ENCODE measurements around the gene IFT20.

IFT20 gene

DNA sequence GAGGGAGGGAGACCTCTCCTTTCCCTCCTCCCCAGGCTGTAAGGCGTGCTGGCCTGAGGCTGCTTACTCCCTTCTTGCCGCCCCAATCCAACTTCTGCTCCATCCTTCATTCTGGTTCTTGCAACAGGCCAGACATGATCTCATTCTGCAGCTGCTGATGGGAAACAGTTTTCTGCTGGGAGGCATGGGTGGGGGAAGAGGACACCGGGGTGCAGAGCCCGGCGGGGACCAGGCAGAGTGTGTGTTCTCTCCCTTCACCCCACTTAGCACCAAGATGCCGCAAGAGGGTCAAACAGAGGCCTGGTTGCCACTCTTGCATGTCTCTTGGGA lies 37.6 kb upstream of the IFT20 start:
- no peak overlapping the region for H2BK15ac ChIP-seq (replicated peaks; ENCODE audit: low read depth)
- H3K4me2 ChIP-seq (ENCODE audit: low read length), result no peak overlapping the region
- H3K27ac ChIP-seq (ENCODE audit: low read depth, low read length), result no peak overlapping the region
- H4K8ac ChIP-seq (ENCODE audit: low read depth, low read length), result no peak overlapping the region
- H3K27me3 ChIP-seq (ENCODE audit: insufficient read depth, low read length, poor library complexity), result peaks cover 12% of the 10 kb centered on the region
- no peaks in the 10 kb centered on the region for H3K79me1 ChIP-seq (ENCODE audit: low read length)
- no CpG with 5 or more reads among the region's 6 CpGs for WGBS (ENCODE audit: extremely low coverage, insufficient coverage, low lambda C conversion rate)
- no peak overlapping the region for H3K23ac ChIP-seq (ENCODE audit: low read length)
- H3K79me2 ChIP-seq (ENCODE audit: control insufficient read depth, insufficient read depth, low read length), result no peaks in the 10 kb centered on the region
- no peak overlapping the region for H3K56ac ChIP-seq (ENCODE audit: low read length)
- H3K36me3 ChIP-seq (ENCODE audit: control insufficient read depth, insufficient read depth, low read length), result no peaks in the 10 kb centered on the region
- H2BK5ac ChIP-seq (ENCODE audit: low read length), result no peak overlapping the region
- DNase-seq, result no peak
- no peak overlapping the region for H4K5ac ChIP-seq (ENCODE audit: low read length)
- no peak overlapping the region for H2BK120ac ChIP-seq (ENCODE audit: low read depth, low read length)
- H3K4me3 ChIP-seq (ENCODE audit: low read length), result no peak overlapping the region
- no peak overlapping the region for H3K18ac ChIP-seq (ENCODE audit: low read length)
- no peak overlapping the region for H2AK5ac ChIP-seq (ENCODE audit: low read length)
- H3K4ac ChIP-seq (ENCODE audit: low read depth, low read length), result no peak overlapping the region
- H3K9ac ChIP-seq (ENCODE audit: low read length), result no peak overlapping the region
- peaks cover 4% of the 10 kb centered on the region for H3K4me1 ChIP-seq (ENCODE audit: control insufficient read depth, low read depth, low read length)

DNA sequence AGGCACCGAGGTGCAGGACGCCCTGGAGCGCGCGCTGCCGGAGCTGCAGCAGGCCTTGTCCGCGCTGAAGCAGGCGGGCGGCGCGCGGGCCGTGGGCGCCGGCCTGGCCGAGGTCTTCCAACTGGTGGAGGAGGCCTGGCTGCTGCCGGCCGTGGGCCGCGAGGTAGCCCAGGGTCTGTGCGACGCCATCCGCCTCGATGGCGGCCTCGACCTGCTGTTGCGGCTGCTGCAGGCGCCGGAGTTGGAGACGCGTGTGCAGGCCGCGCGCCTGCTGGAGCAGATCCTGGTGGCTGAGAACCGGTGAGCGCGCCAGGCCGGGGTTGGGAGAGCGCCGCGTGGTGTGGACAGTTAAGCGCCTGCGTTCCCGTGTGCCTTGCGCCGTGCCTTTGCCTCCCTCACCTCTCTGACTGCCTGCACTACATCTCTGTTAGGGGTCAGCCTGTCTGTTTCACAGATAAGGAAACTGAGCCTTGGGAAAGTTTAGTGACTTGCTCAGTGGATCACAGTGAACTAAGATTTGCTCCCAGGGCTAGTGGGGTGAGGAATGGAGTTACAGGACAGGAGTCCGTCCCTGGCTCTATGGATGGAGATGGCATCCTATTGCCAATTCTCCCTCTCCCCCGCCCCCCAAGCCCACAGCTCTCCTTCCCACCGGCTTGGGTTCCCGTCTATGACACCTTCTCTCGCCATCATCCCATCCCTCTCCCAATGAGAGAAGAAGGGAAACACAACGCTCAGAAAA lies 37.1 kb upstream of the IFT20 start:
- Histone ChIP-seq H4K5ac (ENCODE audit: low read length) (no peak overlapping the region), H2AK5ac (ENCODE audit: low read length) (no peak overlapping the region), H3K79me2 (ENCODE audit: control insufficient read depth, insufficient read depth, low read length) (no peaks in the 10 kb centered on the region), H2BK120ac (ENCODE audit: low read depth, low read length) (no peak overlapping the region), H3K79me1 (ENCODE audit: low read length) (no peaks in the 10 kb centered on the region), H3K4ac (ENCODE audit: low read depth, low read length) (no peak overlapping the region), H3K56ac (ENCODE audit: low read length) (peak overlapping the region; percentile 81), H3K4me3 (ENCODE audit: low read length) (no peak overlapping the region), H3K18ac (ENCODE audit: low read length) (no peak overlapping the region), H3K4me1 (ENCODE audit: control insufficient read depth, low read depth, low read length) (peaks cover 4% of the 10 kb centered on the region), H3K9ac (ENCODE audit: low read length) (peak overlapping the region; percentile 46), H3K36me3 (ENCODE audit: control insufficient read depth, insufficient read depth, low read length) (no peaks in the 10 kb centered on the region), H2BK15ac (replicated peaks; ENCODE audit: low read depth) (no peak overlapping the region), H3K27me3 (ENCODE audit: insufficient read depth, low read length, poor library complexity) (peaks cover 12% of the 10 kb centered on the region), H3K27ac (ENCODE audit: low read depth, low read length) (no peak overlapping the region), H3K23ac (ENCODE audit: low read length) (no peak overlapping the region), H3K4me2 (ENCODE audit: low read length) (peak overlapping the region; percentile 49), H4K8ac (ENCODE audit: low read depth, low read length) (no peak overlapping the region), H2BK5ac (ENCODE audit: low read length) (no peak overlapping the region)
- DNase-seq, result peak; percentile 43
- no CpG with 5 or more reads among the region's 53 CpGs for WGBS (ENCODE audit: extremely low coverage, insufficient coverage, low lambda C conversion rate)

DNA sequence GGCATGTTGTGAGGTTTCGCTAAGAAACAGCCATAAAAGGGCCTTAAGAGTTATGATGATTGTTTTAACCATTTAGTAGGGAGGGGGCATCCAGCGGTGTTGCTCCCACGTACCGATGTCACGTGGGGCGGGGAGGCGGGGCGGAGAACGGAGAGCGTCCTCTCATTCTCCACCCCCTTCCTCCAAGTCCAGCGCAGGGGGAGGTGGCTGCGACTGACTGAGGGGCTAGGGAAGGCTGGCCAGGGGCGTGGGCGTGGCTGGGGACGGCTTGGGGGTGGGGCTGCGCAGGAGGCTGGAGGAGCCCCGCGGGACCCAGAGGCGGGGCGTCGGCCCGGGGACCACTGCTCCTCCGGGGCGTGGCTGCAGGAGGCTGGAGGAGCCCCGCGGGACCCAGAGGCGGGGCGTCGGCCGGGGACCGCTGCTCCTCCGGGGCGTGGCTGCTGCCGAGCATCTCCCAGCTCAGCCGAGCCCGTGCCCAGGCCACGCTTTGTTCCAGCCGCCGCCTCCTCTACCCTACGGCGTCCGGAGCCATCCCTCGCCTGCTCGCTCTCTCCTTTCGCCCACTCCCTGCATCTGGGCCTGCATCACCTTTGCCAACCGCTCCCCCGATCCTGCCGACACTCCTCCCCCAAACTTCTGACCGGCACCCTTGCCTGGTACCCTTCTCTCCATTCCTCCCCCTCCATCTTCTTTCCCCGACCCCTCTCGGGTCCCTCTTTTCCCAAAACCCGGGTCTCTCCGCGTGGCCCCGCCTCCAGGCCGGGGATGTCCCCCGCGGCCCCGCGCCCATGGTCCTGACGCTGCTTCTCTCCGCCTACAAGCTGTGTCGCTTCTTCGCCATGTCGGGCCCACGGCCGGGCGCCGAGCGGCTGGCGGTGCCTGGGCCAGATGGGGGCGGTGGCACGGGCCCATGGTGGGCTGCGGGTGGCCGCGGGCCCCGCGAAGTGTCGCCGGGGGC lies 36.3 kb upstream of the IFT20 start, which contains the start of gene SARM1:
TSS of gene SARM1 (plus strand) at position 450 of the 958 bp plus-strand sequence. CDS start at position 789, 339 bp downstream.
- no peak within 1 kb of the TSS for H3K4ac ChIP-seq (ENCODE audit: low read depth, low read length)
- DNase-seq, result peak; percentile 98
- no peaks in the 10 kb centered on the region for H3K36me3 ChIP-seq (ENCODE audit: control insufficient read depth, insufficient read depth, low read length)
- peaks cover 4% of the 10 kb centered on the region for H3K4me1 ChIP-seq (ENCODE audit: control insufficient read depth, low read depth, low read length)
- H3K4me3 ChIP-seq (ENCODE audit: low read length), result peak within 1 kb of the TSS; percentile 21
- H3K27me3 ChIP-seq (ENCODE audit: insufficient read depth, low read length, poor library complexity), result peaks cover 12% of the 10 kb centered on the region
- H3K18ac ChIP-seq (ENCODE audit: low read length), result no peak within 1 kb of the TSS
- no peak within 1 kb of the TSS for H4K5ac ChIP-seq (ENCODE audit: low read length)
- no peak within 1 kb of the TSS for H2BK120ac ChIP-seq (ENCODE audit: low read depth, low read length)
- H2AK5ac ChIP-seq (ENCODE audit: low read length), result no peak within 1 kb of the TSS
- peak within 1 kb of the TSS; percentile 49 for H3K4me2 ChIP-seq (ENCODE audit: low read length)
- H3K23ac ChIP-seq (ENCODE audit: low read length), result no peak within 1 kb of the TSS
- H3K56ac ChIP-seq (ENCODE audit: low read length), result peak within 1 kb of the TSS; percentile 81
- H3K27ac ChIP-seq (ENCODE audit: low read depth, low read length), result no peak within 1 kb of the TSS
- H3K79me2 ChIP-seq (ENCODE audit: control insufficient read depth, insufficient read depth, low read length), result no peaks in the 10 kb centered on the region
- no peaks in the 10 kb centered on the region for H3K79me1 ChIP-seq (ENCODE audit: low read length)
- no CpG with 5 or more reads among the region's 80 CpGs for WGBS (ENCODE audit: extremely low coverage, insufficient coverage, low lambda C conversion rate)
- H2BK15ac ChIP-seq (replicated peaks; ENCODE audit: low read depth), result no peak within 1 kb of the TSS
- no peak within 1 kb of the TSS for H4K8ac ChIP-seq (ENCODE audit: low read depth, low read length)
- H2BK5ac ChIP-seq (ENCODE audit: low read length), result no peak within 1 kb of the TSS
- H3K9ac ChIP-seq (ENCODE audit: low read length), result peak within 1 kb of the TSS; percentile 46

DNA sequence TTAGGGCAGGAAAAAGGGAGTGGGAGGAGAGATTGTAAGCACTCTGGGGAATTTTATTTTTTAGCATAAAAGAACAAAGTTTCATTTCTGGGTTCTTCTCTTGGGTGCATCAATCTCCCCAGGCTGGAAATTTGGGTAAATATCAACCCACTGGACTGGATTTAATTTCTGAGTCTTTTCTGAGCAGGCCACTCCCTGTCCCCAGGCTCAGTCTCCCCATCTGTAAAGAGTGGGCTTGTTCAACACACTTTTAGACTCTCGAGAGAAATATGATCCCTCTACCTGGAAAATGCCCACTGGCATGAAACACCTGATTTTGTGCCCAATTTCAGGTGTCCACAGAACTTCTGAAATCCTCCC lies 35.5 kb upstream of the IFT20 start:
- Histone ChIP-seq H2BK15ac (replicated peaks; ENCODE audit: low read depth) (no peak overlapping the region), H2AK5ac (ENCODE audit: low read length) (no peak overlapping the region), H3K79me1 (ENCODE audit: low read length) (no peaks in the 10 kb centered on the region), H3K18ac (ENCODE audit: low read length) (no peak overlapping the region), H3K27me3 (ENCODE audit: insufficient read depth, low read length, poor library complexity) (peaks cover 12% of the 10 kb centered on the region), H2BK5ac (ENCODE audit: low read length) (no peak overlapping the region), H3K4ac (ENCODE audit: low read depth, low read length) (no peak overlapping the region), H4K5ac (ENCODE audit: low read length) (no peak overlapping the region), H3K4me3 (ENCODE audit: low read length) (no peak overlapping the region), H3K56ac (ENCODE audit: low read length) (peak overlapping the region; percentile 51), H2BK120ac (ENCODE audit: low read depth, low read length) (no peak overlapping the region), H3K4me1 (ENCODE audit: control insufficient read depth, low read depth, low read length) (peaks cover 4% of the 10 kb centered on the region), H3K79me2 (ENCODE audit: control insufficient read depth, insufficient read depth, low read length) (no peaks in the 10 kb centered on the region), H4K8ac (ENCODE audit: low read depth, low read length) (no peak overlapping the region), H3K36me3 (ENCODE audit: control insufficient read depth, insufficient read depth, low read length) (no peaks in the 10 kb centered on the region), H3K23ac (ENCODE audit: low read length) (no peak overlapping the region), H3K9ac (ENCODE audit: low read length) (peak overlapping the region; percentile 26), H3K27ac (ENCODE audit: low read depth, low read length) (no peak overlapping the region), H3K4me2 (ENCODE audit: low read length) (no peak overlapping the region)
- DNase-seq, result no peak
- no CpG with 5 or more reads among the region's 1 CpG for WGBS (ENCODE audit: extremely low coverage, insufficient coverage, low lambda C conversion rate)

DNA sequence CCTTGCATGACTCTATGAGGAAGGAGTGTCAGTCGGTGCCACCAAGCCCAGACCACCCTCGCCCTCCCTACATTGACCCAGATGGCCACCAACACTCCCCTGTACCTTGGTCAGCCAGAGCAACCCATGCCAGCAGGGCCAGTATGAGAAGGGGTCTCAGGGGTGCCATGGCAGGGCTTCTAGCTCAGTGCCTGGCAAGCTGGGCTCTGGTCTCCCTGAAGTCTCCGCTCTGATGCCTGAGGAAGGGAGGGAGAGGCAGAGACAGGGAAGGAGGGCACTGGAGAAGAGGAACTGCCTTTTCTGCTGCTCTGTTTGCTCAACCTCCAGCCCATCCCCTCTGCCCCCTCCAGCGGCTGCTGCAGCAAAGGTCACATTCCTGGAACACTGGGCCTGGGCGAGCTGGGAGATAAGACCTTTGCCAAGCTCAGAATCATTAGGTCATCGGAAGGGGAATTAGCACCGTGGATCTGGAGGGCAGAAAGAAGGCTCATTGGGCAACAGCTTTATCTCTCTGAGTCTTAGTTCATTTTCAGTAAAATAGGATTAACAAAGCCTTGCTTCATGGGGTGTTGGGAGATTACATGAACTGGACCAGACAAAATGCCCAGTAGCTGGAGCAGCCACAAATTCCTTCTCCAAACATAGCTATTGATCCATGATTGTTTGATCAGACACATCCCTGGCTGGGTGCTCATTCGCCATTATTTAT lies 34.9 kb upstream of the IFT20 start, which contains the start of gene VTN:
TSS of gene VTN (minus strand) at position 273 of the 709 bp plus-strand sequence. CDS start at position 169, 104 bp downstream.
- Histone ChIP-seq H3K4me1 (ENCODE audit: control insufficient read depth, low read depth, low read length) (peaks cover 4% of the 10 kb centered on the region), H3K79me2 (ENCODE audit: control insufficient read depth, insufficient read depth, low read length) (no peaks in the 10 kb centered on the region), H3K4me2 (ENCODE audit: low read length) (peak within 1 kb of the TSS; percentile 32), H2AK5ac (ENCODE audit: low read length) (no peak within 1 kb of the TSS), H4K5ac (ENCODE audit: low read length) (no peak within 1 kb of the TSS), H3K23ac (ENCODE audit: low read length) (no peak within 1 kb of the TSS), H2BK5ac (ENCODE audit: low read length) (no peak within 1 kb of the TSS), H3K4me3 (ENCODE audit: low read length) (no peak within 1 kb of the TSS), H3K56ac (ENCODE audit: low read length) (peak within 1 kb of the TSS; percentile 51), H2BK15ac (replicated peaks; ENCODE audit: low read depth) (no peak within 1 kb of the TSS), H3K18ac (ENCODE audit: low read length) (no peak within 1 kb of the TSS), H3K27ac (ENCODE audit: low read depth, low read length) (no peak within 1 kb of the TSS), H4K8ac (ENCODE audit: low read depth, low read length) (no peak within 1 kb of the TSS), H3K79me1 (ENCODE audit: low read length) (no peaks in the 10 kb centered on the region), H3K4ac (ENCODE audit: low read depth, low read length) (no peak within 1 kb of the TSS), H3K9ac (ENCODE audit: low read length) (peak within 1 kb of the TSS; percentile 36), H2BK120ac (ENCODE audit: low read depth, low read length) (no peak within 1 kb of the TSS), H3K36me3 (ENCODE audit: control insufficient read depth, insufficient read depth, low read length) (no peaks in the 10 kb centered on the region), H3K27me3 (ENCODE audit: insufficient read depth, low read length, poor library complexity) (peaks cover 12% of the 10 kb centered on the region)
- no CpG with 5 or more reads among the region's 8 CpGs for WGBS (ENCODE audit: extremely low coverage, insufficient coverage, low lambda C conversion rate)
- peak; percentile 97 for DNase-seq

Measured in mesendoderm (in vitro differentiated cells).